HUES64 (cell line): Measurements from ENCODE around the gene DUSP3.
"Not testable (repeated sequence)": the region's sequence is repeated elsewhere in the genome, so short reads cannot be mapped to it uniquely, and the experiment has no call there.

Source experiments
- H3K27ac ChIP-seq: 2 replicates; pipeline ENCODE4 v1.7.0; 2013; ENCODE audit warnings: low read depth, low read length, inconsistent platforms
- H3K27me3 ChIP-seq: 2 replicates; pipeline ENCODE4 v1.6.1; 2013; ENCODE audit warnings: mild to moderate bottlenecking, low read length; ENCODE audit not compliant: insufficient read depth
- H3K36me3 ChIP-seq: 2 replicates; pipeline ENCODE4 v1.6.1; 2013; ENCODE audit warnings: mild to moderate bottlenecking, low read length; ENCODE audit not compliant: insufficient read depth
- H3K4me1 ChIP-seq: 2 replicates; pipeline ENCODE4 v1.6.1; 2013; ENCODE audit warnings: mild to moderate bottlenecking, low read length, moderate library complexity; ENCODE audit not compliant: insufficient read depth
- H3K4me3 ChIP-seq: 2 replicates; pipeline ENCODE4 v1.5.1; 2013; ENCODE audit warnings: mild to moderate bottlenecking, low read length, moderate library complexity
- H3K9ac ChIP-seq: 2 replicates; pipeline ENCODE4 v1.6.1; 2013; ENCODE audit warnings: mild to moderate bottlenecking, low read depth, low read length
- H3K9me3 ChIP-seq: 2 replicates; pipeline ENCODE4 v1.6.1; 2013; ENCODE audit warnings: low read depth, low read length; ENCODE audit not compliant: insufficient read depth
- WGBS: fragments of 150-250, 120-280 bp; methylation state at CpG from one replicate; pipeline ENCODE4 v1.1.7; 2013; ENCODE audit warnings: missing lambda C conversion rate; 5-methylcytosine and 5-hydroxymethylcytosine counted together

The DUSP3 gene

DNA sequence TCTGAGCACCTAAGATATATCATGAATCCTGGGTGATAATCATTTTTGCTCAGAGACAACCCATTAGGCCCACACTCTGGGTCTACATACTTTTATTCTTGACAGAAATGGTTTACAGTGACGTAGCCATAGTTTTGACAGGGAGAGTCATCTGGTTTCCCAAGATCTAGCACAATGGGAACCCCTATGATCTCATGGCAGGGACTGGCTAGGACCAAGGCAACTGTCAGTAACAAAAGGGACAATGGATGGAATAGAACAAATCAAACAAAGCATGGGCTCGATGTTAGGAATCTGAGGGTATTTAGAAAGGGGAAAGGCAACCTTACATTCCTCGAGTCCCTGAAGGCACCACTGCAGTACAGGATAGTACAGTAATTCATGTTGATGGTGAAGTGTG is 22.0 kb upstream of the DUSP3 start:
- Histone ChIP-seq H3K9me3 (peaks cover 4% of the 10 kb centered on the region; the same call in 1 of the 2 replicates), H3K27ac (no peak overlapping the region), H3K27me3 (no peaks in the 10 kb centered on the region), H3K4me3 (no peak overlapping the region), H3K9ac (no peak overlapping the region), H3K4me1 (peaks cover 37% of the 10 kb centered on the region), H3K36me3 (no peaks in the 10 kb centered on the region)
- WGBS = 93% methylated on average over 3 of the region's 3 CpGs

DNA sequence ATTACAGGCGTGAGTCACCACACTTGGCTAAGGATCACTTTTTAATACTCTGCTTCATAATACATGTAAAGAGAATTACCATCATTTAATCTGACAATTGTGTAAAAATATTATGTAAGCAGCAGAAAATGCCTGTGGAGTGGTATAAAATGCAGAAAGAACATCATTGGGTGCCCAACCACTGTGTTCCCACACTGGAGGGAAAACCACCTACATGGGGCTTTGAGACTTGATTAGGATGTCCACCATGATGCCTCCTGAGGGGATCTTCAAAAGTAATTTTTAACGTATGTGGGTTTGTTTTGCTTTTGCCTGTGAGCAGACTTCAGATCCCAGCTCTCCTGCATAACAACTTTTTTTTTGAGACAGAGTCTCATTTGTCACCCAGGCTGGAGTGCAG is 20.3 kb upstream of the DUSP3 start:
- WGBS = 97% methylated on average over 2 of the region's 2 CpGs

DNA sequence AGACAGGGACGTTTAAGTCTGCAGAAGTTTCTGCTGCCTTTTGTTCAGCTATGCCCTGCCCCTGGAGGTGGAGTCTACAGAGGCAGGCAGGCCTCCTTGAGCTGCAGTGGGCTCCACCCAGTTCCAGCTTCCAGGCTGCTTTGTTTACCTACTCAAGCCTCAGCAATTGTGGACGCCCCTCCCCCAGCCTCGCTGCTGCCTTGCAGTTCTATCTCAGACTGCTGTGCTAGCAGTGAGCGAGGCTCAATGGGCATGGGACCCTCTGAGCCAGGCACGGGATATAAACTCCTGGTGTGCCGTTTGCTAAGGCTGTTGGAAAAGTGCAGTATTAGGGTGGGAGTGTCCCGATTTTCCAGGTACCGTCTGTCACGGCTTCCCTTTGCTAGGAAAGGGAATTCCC is 19.2 kb upstream of the DUSP3 start:
- H3K9ac ChIP-seq, H3K36me3 ChIP-seq, H3K27ac ChIP-seq, H3K27me3 ChIP-seq, H3K4me3 ChIP-seq, H3K9me3 ChIP-seq: not testable (repeated sequence)
- WGBS = 83% methylated on average over 9 of the region's 9 CpGs
- H3K4me1 ChIP-seq = peaks cover 17% of the 10 kb centered on the region

More for the DNA sequence above, 20.3 kb upstream of the DUSP3 start:
- H3K27ac ChIP-seq = no peak overlapping the region
- H3K4me3 ChIP-seq = no peak overlapping the region
- peaks cover 27% of the 10 kb centered on the region for H3K4me1 ChIP-seq
- H3K9me3 ChIP-seq = peaks cover 4% of the 10 kb centered on the region; the same call in 1 of the 2 replicates
- H3K9ac ChIP-seq = no peak overlapping the region
- no peaks in the 10 kb centered on the region for H3K36me3 ChIP-seq
- no peaks in the 10 kb centered on the region for H3K27me3 ChIP-seq

DNA sequence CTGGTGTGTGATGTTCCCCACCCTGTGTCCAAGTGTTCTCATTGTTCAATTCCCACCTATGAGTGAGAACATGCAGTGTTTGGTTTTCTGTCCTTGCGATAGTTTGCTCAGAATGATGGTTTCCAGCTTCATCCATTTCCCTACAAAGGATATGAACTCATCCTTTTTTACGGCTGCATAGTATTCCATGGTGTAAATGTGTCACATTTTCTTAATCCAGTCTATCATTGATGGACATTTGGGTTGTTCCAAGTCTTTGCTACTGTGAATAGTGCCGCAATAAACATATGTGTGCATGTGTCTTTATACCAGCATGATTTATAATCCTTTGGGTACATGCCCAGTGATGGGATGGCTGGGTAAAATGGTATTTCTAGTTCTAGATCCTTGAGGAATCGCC is 13.9 kb upstream of the DUSP3 start:
- not testable (repeated sequence) for H3K4me1 ChIP-seq, H3K36me3 ChIP-seq, H3K4me3 ChIP-seq, H3K27ac ChIP-seq, H3K9ac ChIP-seq, H3K9me3 ChIP-seq, H3K27me3 ChIP-seq
- 93% methylated on average over 2 of the region's 4 CpGs for WGBS

DNA sequence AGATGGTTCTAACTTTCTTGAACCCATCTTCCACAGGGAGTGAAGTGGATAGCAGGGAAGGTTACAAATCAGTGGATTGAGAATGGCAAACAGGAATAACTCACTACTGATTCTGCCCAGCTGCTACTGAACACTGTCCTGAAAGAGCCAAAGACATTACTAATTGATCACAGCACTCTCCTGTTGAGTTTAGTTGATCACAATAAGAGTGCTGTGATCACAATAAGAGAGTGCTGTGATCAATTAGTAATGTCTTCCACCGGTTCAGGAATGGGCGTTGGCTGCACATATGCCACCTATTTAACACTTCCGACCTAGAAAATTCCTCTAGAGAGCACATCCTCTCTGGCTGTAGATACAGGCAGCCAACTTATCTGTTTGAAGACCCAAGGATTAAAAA is 12.8 kb upstream of the DUSP3 start:
- no peaks in the 10 kb centered on the region for H3K9me3 ChIP-seq
- H3K27ac ChIP-seq = no peak overlapping the region
- H3K4me1 ChIP-seq = no peaks in the 10 kb centered on the region
- no peaks in the 10 kb centered on the region for H3K36me3 ChIP-seq
- no peaks in the 10 kb centered on the region for H3K27me3 ChIP-seq
- H3K9ac ChIP-seq = no peak overlapping the region
- WGBS = 39% methylated on average over 3 of the region's 3 CpGs
- 0 out of 2 replicates have a peak overlapping the region, but pooled peaks have one; percentile 13 for H3K4me3 ChIP-seq

- H3K4me1 ChIP-seq = no peaks in the 10 kb centered on the region
- H3K27me3 ChIP-seq = no peaks in the 10 kb centered on the region
- WGBS = 89% methylated on average over 14 of the region's 14 CpGs
- no peaks in the 10 kb centered on the region for H3K9me3 ChIP-seq
- no peak overlapping the region for H3K4me3 ChIP-seq
- no peak overlapping the region for H3K9ac ChIP-seq
- H3K36me3 ChIP-seq = no peaks in the 10 kb centered on the region
- H3K27ac ChIP-seq = no peak overlapping the region
These were observed 11.6 kb upstream of the DUSP3 start for GRCh38 chr17:43790311-43790940.

GRCh38 chr17:43789482-43789881 is 10.7 kb upstream of the DUSP3 start:
- H3K36me3 ChIP-seq = no peaks in the 10 kb centered on the region
- H3K4me3 ChIP-seq = no peak overlapping the region
- no peaks in the 10 kb centered on the region for H3K9me3 ChIP-seq
- WGBS = no CpG with 5 or more reads among the region's 1 CpG
- no peak overlapping the region for H3K27ac ChIP-seq
- 0 out of 2 replicates have a peak, but pooled peaks cover under 1% of the 10 kb centered on the region for H3K27me3 ChIP-seq
- H3K4me1 ChIP-seq = no peaks in the 10 kb centered on the region
- H3K9ac ChIP-seq = no peak overlapping the region

DNA sequence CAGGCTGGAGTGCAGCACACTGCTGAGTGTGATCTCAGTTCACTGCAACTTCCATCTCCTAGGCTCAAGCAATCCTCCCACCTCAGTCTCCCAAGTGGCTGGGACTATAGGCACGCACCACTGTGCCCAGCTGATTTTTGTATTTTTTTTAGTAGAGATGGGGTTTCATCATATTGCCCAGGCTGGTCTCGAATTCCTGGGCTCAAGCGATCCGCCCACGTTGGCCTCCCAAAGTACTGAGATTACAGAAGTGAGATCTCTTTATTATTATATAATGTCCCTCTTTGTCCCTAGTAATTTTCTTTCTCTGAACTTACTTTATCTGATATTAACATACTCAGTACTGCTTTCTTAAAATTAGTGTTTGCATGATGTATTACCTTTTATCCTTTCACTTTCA is 9.8 kb upstream of the DUSP3 start:
- no peaks in the 10 kb centered on the region for H3K9me3 ChIP-seq
- 89% methylated on average over 2 of the region's 5 CpGs for WGBS
- H3K4me3 ChIP-seq = no peak overlapping the region
- no peaks in the 10 kb centered on the region for H3K4me1 ChIP-seq
- H3K27ac ChIP-seq = no peak overlapping the region
- 0 out of 2 replicates have a peak, but pooled peaks cover 4% of the 10 kb centered on the region for H3K27me3 ChIP-seq
- no peaks in the 10 kb centered on the region for H3K36me3 ChIP-seq
- no peak overlapping the region for H3K9ac ChIP-seq

DNA sequence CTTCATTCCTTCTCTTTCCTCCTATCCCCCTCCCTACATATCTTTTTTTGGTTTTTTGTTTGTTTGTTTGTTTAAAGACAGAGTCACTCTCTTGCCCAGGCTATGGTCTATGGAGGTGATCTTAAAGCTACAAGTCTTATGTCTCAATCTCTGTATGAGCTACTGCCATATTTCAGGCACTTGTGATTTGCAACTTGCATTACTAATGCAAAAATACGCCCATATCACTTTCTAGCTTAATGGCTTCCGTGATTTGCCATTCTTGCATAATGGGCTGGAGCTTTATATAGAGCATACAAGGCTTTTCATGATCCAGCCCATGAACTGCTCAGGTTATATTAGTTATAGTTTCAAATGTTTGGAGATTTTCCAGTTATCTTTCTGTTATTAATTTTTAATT is 9.0 kb upstream of the DUSP3 start:
- Histone ChIP-seq H3K9me3 (no peaks in the 10 kb centered on the region), H3K9ac (no peak overlapping the region), H3K4me1 (no peaks in the 10 kb centered on the region), H3K36me3 (no peaks in the 10 kb centered on the region), H3K4me3 (no peak overlapping the region), H3K27ac (no peak overlapping the region), H3K27me3 (peaks cover 4% of the 10 kb centered on the region; the same call in 1 of the 2 replicates)
- 88% methylated on average over 2 of the region's 2 CpGs for WGBS

DNA sequence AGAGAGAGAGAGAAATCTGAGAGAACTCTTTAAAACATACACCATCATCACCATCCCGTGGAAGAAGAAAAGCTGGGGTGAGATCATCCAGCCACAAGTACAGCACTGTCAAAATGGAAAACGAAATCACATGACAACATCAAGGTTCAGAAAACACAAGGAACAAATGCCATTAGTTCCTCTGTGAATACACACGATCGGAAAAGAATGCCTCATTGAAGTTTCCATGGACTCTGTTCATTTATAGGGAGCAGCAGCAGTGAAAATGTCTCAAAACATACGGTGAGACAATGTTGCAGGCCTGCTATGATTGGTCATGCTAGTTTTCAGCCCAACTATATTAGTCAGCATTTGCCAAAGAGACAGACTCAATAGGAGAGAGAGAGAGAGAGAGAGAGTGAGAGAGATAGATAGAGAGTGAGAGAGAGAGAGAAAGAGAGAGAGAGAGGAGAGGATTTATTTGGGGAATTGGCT is 5.9 kb upstream of the DUSP3 start:
- WGBS = 90% methylated on average over 5 of the region's 5 CpGs
- Histone ChIP-seq H3K27me3 (peaks cover 18% of the 10 kb centered on the region), H3K4me3 (no peak overlapping the region), H3K4me1 (peaks cover under 1% of the 10 kb centered on the region; the same call in 1 of the 2 replicates), H3K9me3 (no peaks in the 10 kb centered on the region), H3K9ac (no peak overlapping the region), H3K27ac (no peak overlapping the region), H3K36me3 (no peaks in the 10 kb centered on the region)

- Histone ChIP-seq H3K9me3 (no peaks in the 10 kb centered on the region), H3K27me3 (peaks cover 24% of the 10 kb centered on the region), H3K4me3 (no peak overlapping the region), H3K36me3 (no peaks in the 10 kb centered on the region), H3K9ac (no peak overlapping the region), H3K27ac (no peak overlapping the region), H3K4me1 (peaks cover 5% of the 10 kb centered on the region; the same call in 1 of the 2 replicates)
- WGBS = 89% methylated on average over 1 of the region's 2 CpGs
These were observed 5.3 kb upstream of the DUSP3 start for GRCh38 chr17:43784068-43784467.
